Hepatocyte (in vitro differentiated cells): ENCODE measurements around the gene OR6N1.

Source experiments
- CTCF ChIP-seq: fragments of 200-600 bp; sonication (generic); IDR thresholded peaks from 2 replicates; pipeline ENCODE4 v1.5.1; 2016; ENCODE audit warnings: antibody characterized with exemption, mild to moderate bottlenecking; ENCODE audit not compliant: poor library complexity
- EZH2 ChIP-seq: fragments of 200-600 bp; sonication (generic); IDR thresholded peaks from 2 replicates; pipeline ENCODE4 v1.6.1; 2016; ENCODE audit warnings: antibody characterized with exemption, mild to moderate bottlenecking, borderline replicate concordance

- TF ChIP-seq CTCF (no peak), EZH2 (no peak)
Observed at GRCh38 chr1:158819461-158820443, 47.8 kb upstream of the OR6N1 start.
